Liver (tissue), 9 donors: ENCODE results near the gene AIMP1. TPM values are rescaled to one million over a fixed set of nuclear protein-coding genes. Genes with fewer than 3 reads are reported as not detected.
A peak's percentile ranks its signal among the peaks of the same experiment; 100 is the strongest.

Source experiments
- DNase-seq: peaks from one replicate; pipeline ENCODE4 v3.0.0-alpha.2; 2017; ENCODE audit warnings: low spot score
- H3K27ac ChIP-seq, 2 donors: one replicate each; pipeline ENCODE4 v1.7.0; 2013; ENCODE audit warnings: inconsistent platforms in 2 of 2, low read length in 2 of 2, control low read depth in 1 of 2, low read depth in 1 of 2, mild to moderate bottlenecking in 1 of 2
- H3K27me3 ChIP-seq, 4 donors: one replicate each; pipeline versions ENCODE4 v1.6.1 to v1.7.0; 2013; ENCODE audit warnings: low read length in 3 of 4, inconsistent platforms in 1 of 4, mild to moderate bottlenecking in 1 of 4, moderate library complexity in 1 of 4; ENCODE audit not compliant: control insufficient read depth in 4 of 4, insufficient read depth in 4 of 4
- H3K36me3 ChIP-seq, 4 donors: one replicate each; pipeline versions ENCODE4 v1.6.1 to v1.7.0; 2013; ENCODE audit warnings: low read length in 3 of 4, mild to moderate bottlenecking in 3 of 4, low read depth in 1 of 4, moderate library complexity in 1 of 4; ENCODE audit not compliant: control insufficient read depth in 4 of 4, insufficient read depth in 3 of 4
- H3K4me1 ChIP-seq, 4 donors: one replicate each; pipeline versions ENCODE4 v1.6.1 to v1.7.0; 2013; ENCODE audit warnings: low read length in 3 of 4, mild to moderate bottlenecking in 3 of 4, moderate library complexity in 1 of 4; ENCODE audit not compliant: control insufficient read depth in 4 of 4, insufficient read depth in 4 of 4
- H3K4me3 ChIP-seq, 3 donors: one replicate each; pipeline versions ENCODE4 v1.6.1 to v1.7.0; 2013; ENCODE audit warnings: low read length in 3 of 3, control low read depth in 1 of 3, low read depth in 1 of 3, mild to moderate bottlenecking in 1 of 3
- H3K9ac ChIP-seq, 2 donors: one replicate each; pipeline ENCODE4 v1.7.0; 2013; ENCODE audit warnings: low read length in 2 of 2, mild to moderate bottlenecking in 2 of 2, moderate library complexity in 2 of 2, control low read depth in 1 of 2, low read depth in 1 of 2
- H3K9me3 ChIP-seq, 4 donors: one replicate each; pipeline versions ENCODE4 v1.6.1 to v1.7.0; 2013; ENCODE audit warnings: low read length in 3 of 4; ENCODE audit not compliant: control insufficient read depth in 4 of 4
- ATF3 ChIP-seq: IDR thresholded peaks from 2 replicates; pipeline ENCODE4 v1.6.1; 2016; ENCODE audit warnings: antibody characterized with exemption
- EGR1 ChIP-seq, 2 donors: IDR thresholded peaks; 2 replicates each; pipeline ENCODE4 v1.6.1; 2016 to 2018; ENCODE audit warnings: antibody characterized with exemption in 2 of 2, low read depth in 2 of 2
- FOXA1 ChIP-seq: IDR thresholded peaks from 2 replicates; pipeline ENCODE4 v1.6.1; 2016; ENCODE audit warnings: antibody characterized with exemption
- FOXA2 ChIP-seq: IDR thresholded peaks from 2 replicates; pipeline ENCODE4 v1.6.1; 2016; ENCODE audit warnings: antibody characterized with exemption
- GABPA ChIP-seq, 2 donors: IDR thresholded peaks in 1 of 2; conservative IDR thresholded peaks in 1 of 2; 2 replicates each; pipeline ENCODE4 v1.6.1; 2016; ENCODE audit warnings: antibody characterized with exemption in 2 of 2, mild to moderate bottlenecking in 1 of 2, moderate library complexity in 1 of 2
- HNF4A ChIP-seq, 2 donors: conservative IDR thresholded peaks; 2 replicates each; pipeline ENCODE4 v1.6.1; 2016; ENCODE audit warnings: antibody characterized with exemption in 2 of 2, mild to moderate bottlenecking in 2 of 2
- HNF4G ChIP-seq: IDR thresholded peaks from 2 replicates; pipeline ENCODE4 v1.6.1; 2016; ENCODE audit warnings: antibody characterized with exemption
- JUND ChIP-seq, 2 donors: IDR thresholded peaks; 2 replicates each; pipeline ENCODE4 v1.6.1; 2016; ENCODE audit warnings: antibody characterized with exemption in 2 of 2
- NR2F2 ChIP-seq: IDR thresholded peaks from 2 replicates; pipeline ENCODE4 v1.6.1; 2016; ENCODE audit warnings: antibody characterized with exemption
- SP1 ChIP-seq: IDR thresholded peaks from 2 replicates; pipeline ENCODE4 v1.6.1; 2018; ENCODE audit warnings: antibody characterized with exemption, mild to moderate bottlenecking
- TAF1 ChIP-seq: conservative IDR thresholded peaks from 2 replicates; pipeline ENCODE4 v1.6.1; 2016; ENCODE audit warnings: antibody characterized with exemption, mild to moderate bottlenecking
- ZBTB33 ChIP-seq: IDR thresholded peaks from 2 replicates; pipeline ENCODE4 v1.6.1; 2016; ENCODE audit warnings: antibody characterized with exemption
- WGBS: extraction: QIAGEN DNeasy Blood & Tissue Kit; methylation state at CpG from one replicate; pipeline ENCODE4 v1.1.7; 2013; 5-methylcytosine and 5-hydroxymethylcytosine counted together
- polyA plus RNA-seq, 2 donors: library from polyadenylated mRNA; stranded (reverse) in 1 of 2; unstranded in 1 of 2; fragments of 200-250 nt in 1 of 2; fragments of >200 nt in 1 of 2; fragmentation: Nextera tagmentation in 1 of 2; extraction: Ambion mirVana in 1 of 2; gene quantifications; one replicate each; pipeline versions ENCODE4 v1.2.1 to v1.2.3, GENCODE V29; 2013 to 2015
- total RNA-seq, 2 donors: library from RNA; depleted of rRNA; stranded (reverse); fragments of >200 nt; gene quantifications; one replicate each; pipeline ENCODE4 v1.2.3, GENCODE V29; 2014
- TF ChIP-seq, protein P1 (sequence below): IDR thresholded peaks from 2 replicates; pipeline ENCODE4 v1.6.1; 2016; ENCODE audit warnings: antibody characterized with exemption, mild to moderate bottlenecking
- TF ChIP-seq, protein P2 (sequence below): IDR thresholded peaks from 2 replicates; pipeline ENCODE4 v1.6.1; 2016; ENCODE audit warnings: antibody characterized with exemption
- donor health status: healthy.
- donor health status: healthy.
- donor health status: healthy.
- donor health status: healthy.
- donor health status: healthy.

AIMP1 gene
- total and polyA plus RNA-seq, 4 donors = 8.6 to 44.6 (median 10.5) TPM

DNA sequence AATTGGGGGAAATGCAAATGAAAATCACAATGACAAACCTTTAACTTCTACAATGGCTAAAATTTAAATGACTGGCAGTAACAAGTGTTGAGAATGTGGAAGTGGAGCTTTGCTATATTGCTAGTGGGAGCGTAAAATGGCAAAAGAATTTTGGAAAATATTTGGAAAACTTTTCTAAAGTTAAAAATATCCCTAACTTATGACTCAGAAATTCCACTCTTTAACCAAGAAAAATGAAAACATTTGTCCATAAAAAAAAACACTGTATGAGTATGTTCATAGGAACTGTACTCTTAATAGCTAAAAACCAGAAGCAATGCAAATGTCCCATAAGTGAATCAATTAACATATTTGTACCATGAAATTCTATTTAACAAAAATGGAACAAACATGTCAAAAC, 4.0 kb upstream of the AIMP1 start:
- DNase-seq = no peak
- 95% methylated on average over 1 of the region's 1 CpG for WGBS
- Histone ChIP-seq H3K4me3 (no peak overlapping the region), H3K9ac (no peak overlapping the region), H3K4me1 (peaks cover 1 to 13% (median 12%) of the 10 kb centered on the region in 4 donors), H3K9me3 (no peaks in the 10 kb centered on the region), H3K36me3 (peaks cover 0 to 4% (median 1%) of the 10 kb centered on the region in 4 donors), H3K27ac (no peak overlapping the region), H3K27me3 (no peaks in the 10 kb centered on the region)
- TF ChIP-seq ATF3 = no peak
- peak in 1 of 2 donors; percentile 44 for TF ChIP-seq JUND (IDR thresholded peaks at IDR 0.05)

GRCh38 chr4:106312997-106313522, 3.3 kb upstream of the AIMP1 start:
- Histone ChIP-seq H3K36me3 (peaks cover 0 to 3% (median 1%) of the 10 kb centered on the region in 4 donors), H3K9ac (no peak overlapping the region), H3K27ac (no peak overlapping the region), H3K4me3 (no peak overlapping the region), H3K9me3 (no peaks in the 10 kb centered on the region), H3K4me1 (peaks cover 4 to 20% (median 19%) of the 10 kb centered on the region in 4 donors), H3K27me3 (no peaks in the 10 kb centered on the region)
- 93% methylated on average over 3 of the region's 3 CpGs for WGBS
- no peak for DNase-seq
- TF ChIP-seq HNF4A (conservative IDR thresholded peaks at IDR 0.05) (no peak), GABPA (IDR thresholded peaks at IDR 0.05 in 1 of 2, conservative IDR thresholded peaks at IDR 0.05 in 1 of 2) (no peak), EGR1 (IDR thresholded peaks at IDR 0.05; ENCODE audit: low read depth in 2 of 2) (no peak), FOXA2 (no peak), ZBTB33 (no peak), TAF1 (no peak), NR2F2 (no peak), FOXA1 (no peak), SP1 (no peak)
- TF ChIP-seq, protein P1, sequence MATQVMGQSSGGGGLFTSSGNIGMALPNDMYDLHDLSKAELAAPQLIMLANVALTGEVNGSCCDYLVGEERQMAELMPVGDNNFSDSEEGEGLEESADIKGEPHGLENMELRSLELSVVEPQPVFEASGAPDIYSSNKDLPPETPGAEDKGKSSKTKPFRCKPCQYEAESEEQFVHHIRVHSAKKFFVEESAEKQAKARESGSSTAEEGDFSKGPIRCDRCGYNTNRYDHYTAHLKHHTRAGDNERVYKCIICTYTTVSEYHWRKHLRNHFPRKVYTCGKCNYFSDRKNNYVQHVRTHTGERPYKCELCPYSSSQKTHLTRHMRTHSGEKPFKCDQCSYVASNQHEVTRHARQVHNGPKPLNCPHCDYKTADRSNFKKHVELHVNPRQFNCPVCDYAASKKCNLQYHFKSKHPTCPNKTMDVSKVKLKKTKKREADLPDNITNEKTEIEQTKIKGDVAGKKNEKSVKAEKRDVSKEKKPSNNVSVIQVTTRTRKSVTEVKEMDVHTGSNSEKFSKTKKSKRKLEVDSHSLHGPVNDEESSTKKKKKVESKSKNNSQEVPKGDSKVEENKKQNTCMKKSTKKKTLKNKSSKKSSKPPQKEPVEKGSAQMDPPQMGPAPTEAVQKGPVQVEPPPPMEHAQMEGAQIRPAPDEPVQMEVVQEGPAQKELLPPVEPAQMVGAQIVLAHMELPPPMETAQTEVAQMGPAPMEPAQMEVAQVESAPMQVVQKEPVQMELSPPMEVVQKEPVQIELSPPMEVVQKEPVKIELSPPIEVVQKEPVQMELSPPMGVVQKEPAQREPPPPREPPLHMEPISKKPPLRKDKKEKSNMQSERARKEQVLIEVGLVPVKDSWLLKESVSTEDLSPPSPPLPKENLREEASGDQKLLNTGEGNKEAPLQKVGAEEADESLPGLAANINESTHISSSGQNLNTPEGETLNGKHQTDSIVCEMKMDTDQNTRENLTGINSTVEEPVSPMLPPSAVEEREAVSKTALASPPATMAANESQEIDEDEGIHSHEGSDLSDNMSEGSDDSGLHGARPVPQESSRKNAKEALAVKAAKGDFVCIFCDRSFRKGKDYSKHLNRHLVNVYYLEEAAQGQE = no peak

- Histone ChIP-seq H3K4me1 (peaks cover 4 to 25% (median 24%) of the 10 kb centered on the region in 4 donors), H3K27me3 (no peaks in the 10 kb centered on the region), H3K9ac (peak overlapping the region; percentile 95 to 96), H3K36me3 (no peaks in the 10 kb centered on the region), H3K4me3 (peak overlapping the region in 2 of 3 donors; percentile 72 to 97), H3K27ac (no peak overlapping the region), H3K9me3 (no peaks in the 10 kb centered on the region)
- 32% methylated on average over 6 of the region's 6 CpGs for WGBS
- no peak for DNase-seq
- TF ChIP-seq TAF1 (no peak), HNF4A (conservative IDR thresholded peaks at IDR 0.05) (no peak), ATF3 (no peak), GABPA (IDR thresholded peaks at IDR 0.05 in 1 of 2, conservative IDR thresholded peaks at IDR 0.05 in 1 of 2) (no peak), SP1 (no peak), HNF4G (no peak), NR2F2 (no peak), JUND (IDR thresholded peaks at IDR 0.05) (no peak), ZBTB33 (no peak)
- TF ChIP-seq, protein P2, sequence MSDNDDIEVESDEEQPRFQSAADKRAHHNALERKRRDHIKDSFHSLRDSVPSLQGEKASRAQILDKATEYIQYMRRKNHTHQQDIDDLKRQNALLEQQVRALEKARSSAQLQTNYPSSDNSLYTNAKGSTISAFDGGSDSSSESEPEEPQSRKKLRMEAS = no peak
- TF ChIP-seq, protein P1 = no peak
Observed at GRCh38 chr4:106314960-106315359, 1.4 kb upstream of the AIMP1 start.
